IPS-NIHi7 (cell line): ENCODE results near the gene SMCHD1.
"Not testable (repeated sequence)": the region's sequence is repeated elsewhere in the genome, so short reads cannot be mapped to it uniquely, and the experiment has no call there.

Experiments used
- DNase-seq: peaks from one replicate; pipeline ENCODE4 v3.0.0; 2012; ENCODE audit warnings: mixed read lengths; ENCODE audit errors: extremely low spot score

SMCHD1 gene

DNA sequence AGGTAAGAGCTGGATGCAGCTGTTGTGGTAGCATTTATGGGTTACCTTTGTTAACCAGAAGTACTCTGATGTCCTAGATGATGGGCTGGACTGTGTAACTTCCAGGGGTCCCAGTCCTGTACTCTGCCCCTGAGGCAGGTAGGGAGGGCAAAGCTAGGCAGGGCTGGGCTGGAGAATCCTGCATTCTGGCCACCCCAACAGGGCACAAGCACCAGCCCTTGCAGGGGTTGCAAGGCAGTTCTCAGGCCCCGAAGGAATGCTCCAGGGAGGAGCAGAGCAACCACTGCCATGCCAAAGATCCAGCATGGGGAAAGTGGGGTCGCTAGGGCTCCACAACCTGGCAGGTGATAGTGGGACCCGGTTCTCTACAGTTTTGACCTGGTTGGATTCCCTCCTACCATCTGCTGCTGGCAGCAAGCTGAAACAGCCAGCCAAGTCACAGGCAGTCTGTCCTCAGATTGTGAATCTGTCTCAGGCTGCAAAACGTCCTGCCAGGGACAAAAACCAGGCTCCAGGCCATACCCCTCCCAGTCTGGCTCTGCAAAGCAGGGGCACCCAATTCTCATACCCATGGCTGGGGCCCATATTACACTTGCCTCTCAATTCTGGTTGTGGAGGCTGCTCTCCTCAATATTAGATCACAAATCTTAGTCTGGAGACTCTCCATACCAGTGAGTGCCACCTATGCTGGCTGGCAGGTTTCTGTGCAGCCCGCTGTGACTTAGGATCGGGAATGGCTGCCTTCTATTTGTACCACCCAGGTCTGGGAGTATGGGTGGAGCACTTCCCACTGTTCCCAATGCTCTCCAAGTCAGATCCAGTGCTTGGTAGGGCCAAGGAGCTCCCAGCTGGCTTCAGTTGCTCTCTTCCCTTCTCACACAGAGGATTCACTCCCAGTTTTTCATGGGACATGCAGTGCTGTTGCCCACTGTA, 61.1 kb downstream of the SMCHD1 start:
- DNase-seq: no peak

DNA sequence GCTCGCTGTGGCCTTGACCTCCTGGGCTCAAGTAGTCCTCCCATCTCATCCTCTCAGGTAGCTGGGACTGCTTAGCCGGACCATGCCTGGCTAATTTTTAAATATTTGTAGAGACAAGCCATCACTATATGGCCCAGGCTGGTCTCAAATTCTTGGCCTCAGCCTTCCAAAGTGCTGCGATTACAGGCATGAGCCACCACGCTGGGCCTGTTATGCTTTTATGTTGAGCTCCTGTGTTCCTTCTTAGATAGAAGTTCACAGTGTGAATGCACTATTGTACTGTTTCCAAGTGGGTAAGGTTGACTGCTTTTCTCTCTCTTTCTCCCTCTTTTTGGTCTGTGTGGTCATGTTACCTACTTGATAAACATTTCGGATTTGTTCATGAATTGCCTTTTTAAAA, 61.9 kb downstream of the SMCHD1 start:
- DNase-seq: no peak

DNA sequence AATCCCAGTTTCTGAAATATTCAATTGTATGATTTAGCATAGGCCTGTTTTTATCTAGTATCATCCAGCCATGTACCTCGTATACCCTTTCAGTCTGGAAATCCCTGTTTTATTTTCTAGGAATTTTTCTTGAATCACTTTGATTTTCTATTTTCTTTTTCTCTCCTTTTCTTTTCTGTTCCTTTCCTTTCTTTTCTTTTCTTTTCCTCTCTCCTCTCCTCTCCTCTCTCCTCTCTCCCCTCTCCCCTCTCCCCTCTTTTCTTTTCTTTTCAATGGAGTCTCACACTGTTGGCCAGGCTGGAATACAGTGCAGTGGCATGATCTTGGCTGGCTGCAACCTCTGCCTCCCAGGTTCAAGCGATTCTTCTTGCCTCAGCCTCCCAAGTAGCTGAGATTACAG, 63.5 kb downstream of the SMCHD1 start:
- no peak for DNase-seq

DNA sequence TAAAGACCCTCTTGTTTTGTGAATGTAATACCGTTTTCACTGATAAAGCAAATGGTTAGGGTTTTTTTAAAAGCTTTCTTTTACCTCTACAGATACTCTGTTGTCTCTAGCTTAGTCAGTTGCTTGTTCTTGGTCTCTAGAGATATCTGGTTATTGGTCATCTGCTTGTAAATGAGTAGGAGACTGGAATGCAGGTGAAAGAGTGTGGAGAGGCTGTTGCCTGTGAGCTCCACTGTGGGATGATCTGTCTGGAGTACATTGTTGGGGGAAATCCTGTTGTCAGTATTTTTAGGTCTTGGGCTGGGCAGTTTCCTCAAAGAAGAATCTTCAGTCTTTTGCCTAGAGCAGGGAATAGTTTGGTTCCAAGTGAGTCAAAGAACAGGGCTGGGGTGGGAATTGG, 67.7 kb downstream of the SMCHD1 start:
- DNase-seq: no peak

DNA sequence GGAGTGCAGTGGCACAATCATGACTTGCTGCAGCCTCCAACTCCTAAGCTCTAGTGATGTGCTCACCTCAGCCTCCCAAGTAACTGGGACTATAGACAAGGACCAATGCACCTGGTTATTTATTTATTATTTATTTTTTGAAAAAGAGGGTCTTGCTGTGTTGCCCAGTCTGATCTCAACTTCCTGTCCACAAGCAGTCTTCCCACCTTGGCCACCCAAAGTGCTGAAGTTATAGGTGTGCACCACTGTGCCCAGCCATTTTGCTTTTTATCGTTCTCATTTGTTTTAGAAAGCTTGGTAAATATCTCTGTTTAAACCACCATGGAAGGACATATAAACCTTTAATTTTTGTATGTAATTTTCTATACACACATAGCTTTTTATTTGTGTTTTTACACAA, 74.2 kb downstream of the SMCHD1 start:
- no peak for DNase-seq

DNA sequence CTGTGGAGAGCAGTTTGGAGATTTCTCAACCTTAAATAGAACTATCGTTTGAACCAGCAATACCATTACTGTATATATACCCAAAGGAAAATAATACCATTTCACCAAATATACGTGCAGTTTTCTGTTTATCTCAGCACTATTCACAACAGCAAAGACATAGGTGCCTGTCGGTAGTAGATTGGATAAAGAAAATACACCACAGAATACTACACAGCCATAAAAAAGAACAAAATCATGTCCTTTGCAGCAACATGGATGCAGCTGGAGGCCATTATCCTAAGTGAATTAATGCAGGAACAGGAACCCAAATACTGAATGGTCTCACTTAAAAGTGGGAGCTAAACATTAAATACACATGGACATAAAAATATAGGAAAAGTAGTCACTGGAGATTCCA, 81.3 kb downstream of the SMCHD1 start:
- no peak for DNase-seq

DNA sequence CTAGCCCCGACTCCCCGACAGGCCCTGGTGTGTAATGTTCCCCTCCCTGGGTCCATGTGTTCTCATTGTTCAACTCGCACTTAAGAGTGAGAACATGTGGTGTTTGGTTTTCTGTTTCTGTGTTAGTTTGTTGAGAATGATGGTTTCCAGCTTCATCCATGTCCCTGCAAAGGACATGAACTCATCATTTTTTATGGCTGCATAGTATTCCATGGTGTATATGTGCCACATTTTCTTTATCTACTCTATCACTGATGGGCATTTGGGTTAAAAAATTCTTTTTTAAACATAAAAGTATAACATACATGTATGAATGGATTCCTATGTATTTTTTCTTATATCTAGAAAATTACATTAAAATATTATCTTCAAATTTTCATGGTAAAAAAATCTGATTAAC, 84.6 kb downstream of the SMCHD1 start:
- not testable (repeated sequence) for DNase-seq

DNA sequence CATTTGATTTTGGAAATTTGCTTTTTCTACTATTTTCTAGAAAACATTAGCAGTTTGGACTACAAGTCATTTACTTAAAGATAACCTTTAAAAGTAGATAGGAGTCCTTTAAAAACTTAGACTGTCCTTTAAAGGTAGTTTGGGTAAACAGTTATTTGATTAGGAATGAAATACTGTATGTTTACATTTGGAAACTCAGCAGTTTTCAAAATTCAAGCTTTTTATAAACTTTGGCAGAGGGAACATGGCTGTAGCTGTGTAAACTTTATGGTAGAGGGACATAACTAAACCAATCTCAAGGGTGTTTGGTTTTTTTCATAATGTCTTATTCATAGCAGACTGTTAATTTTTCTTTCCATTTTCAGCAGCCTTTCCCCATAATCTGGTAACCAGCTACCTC, 90.7 kb downstream of the SMCHD1 start:
- no peak for DNase-seq

DNA sequence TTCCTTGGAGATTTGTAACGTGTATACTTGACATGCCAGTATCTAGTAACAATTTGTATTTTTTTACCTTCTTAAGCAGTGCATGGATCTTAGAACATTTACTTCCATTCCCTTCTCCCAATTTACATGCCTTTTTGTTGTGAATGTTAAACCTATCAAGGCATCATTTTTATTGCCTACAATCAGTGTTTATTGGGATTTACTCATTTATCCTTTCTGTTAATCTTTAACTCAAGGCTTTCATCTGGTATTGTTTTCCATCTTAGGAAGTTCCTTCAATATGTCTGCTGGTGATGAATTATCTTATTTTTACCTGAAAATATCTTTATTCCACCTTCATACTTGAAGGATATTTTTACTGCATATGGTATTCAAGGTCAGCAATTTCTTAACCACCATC, 102.8 kb downstream of the SMCHD1 start:
- no peak for DNase-seq

DNA sequence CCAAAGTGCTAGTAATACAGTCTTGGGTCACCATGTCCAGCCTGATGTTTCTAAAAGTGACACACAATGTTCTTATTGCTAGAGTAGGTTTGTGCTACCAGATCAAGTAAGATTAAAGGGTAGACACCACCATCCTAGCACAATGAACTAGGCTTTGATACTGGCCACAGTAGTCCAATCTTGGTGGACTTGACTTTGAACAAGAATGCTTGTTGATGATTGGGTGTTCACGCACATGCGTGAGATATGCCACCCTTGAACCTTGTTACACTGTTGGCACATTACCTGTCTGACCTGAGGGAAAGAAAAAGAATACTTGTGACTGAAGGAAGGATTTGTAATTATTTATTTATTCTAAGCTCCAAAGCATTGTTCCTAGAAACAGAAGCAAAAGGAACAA, 119.1 kb downstream of the SMCHD1 start:
- DNase-seq: no peak

DNA sequence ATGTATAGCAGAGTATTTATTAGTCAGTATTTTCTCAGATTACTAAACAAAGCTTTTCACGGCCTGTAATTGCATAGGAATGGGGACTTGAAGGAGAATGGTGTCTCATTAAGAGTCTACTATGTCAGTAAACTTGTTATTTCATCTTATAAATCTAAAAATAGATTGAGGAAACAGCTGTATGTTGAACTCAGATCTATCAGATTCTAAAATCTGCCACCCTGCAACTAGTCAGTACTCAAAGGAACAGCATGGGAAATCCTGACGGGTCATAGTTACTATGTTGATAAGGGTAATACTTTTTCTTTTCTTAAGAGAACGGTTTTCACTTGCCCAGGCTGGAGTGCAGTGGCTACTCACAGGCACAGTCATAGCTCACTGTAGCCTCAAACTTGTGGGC, 121.1 kb downstream of the SMCHD1 start:
- DNase-seq: no peak

DNA sequence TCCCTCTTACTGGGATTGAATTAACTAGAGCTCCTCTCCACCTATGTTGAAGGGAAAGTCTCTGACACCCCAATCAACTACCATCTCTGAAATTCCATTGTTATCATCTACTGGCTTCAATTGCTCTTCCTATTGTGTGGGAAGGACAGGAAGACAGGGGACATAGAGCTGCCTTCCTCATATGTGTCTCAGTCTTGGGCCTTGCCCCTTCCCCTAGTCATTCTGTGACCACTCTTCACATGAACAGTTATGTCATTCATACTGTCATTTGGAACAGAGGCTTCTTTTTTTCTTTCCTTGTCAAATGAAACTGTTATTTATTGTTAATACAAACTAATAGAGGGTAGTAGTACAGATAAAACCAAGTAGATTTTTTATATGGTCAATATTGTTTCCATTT, 121.7 kb downstream of the SMCHD1 start:
- DNase-seq: no peak

DNA sequence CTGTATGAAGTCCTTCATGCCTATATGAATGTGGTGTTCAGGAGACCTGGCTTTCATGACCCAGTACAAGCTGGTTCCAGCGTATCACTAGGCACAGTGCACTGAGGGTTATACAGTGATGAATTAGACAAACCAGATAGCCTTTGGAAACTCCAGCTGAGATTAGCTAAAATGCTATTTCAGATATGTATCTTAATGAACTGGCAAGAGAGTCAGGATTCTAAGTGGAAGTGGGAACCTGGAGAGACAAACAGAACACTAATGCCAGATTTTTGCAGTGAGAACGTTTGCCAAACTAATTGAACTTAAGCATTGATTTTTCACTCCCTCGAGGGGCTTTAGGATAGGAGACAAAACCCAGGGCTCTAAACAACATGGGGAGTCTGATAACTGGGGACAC, 125.2 kb downstream of the SMCHD1 start:
- no peak for DNase-seq

DNA sequence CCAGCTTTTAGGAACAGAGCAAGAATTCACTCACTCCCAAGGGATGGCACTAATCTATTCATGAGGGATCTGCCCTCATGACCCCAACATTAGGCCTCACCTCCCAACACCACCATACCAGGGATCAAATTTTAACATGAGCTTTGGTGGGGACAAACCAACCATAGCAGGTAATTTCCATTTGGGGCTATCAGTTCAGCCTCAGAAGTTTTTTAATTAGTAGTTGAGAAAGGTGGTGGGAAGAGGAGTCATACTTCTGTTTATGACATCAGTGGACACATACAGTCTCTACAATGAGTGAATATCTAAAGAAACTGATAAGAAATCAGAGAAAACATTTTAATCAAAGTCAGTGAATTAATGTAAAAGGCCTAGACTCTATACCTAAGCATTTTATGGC, 131.7 kb downstream of the SMCHD1 start:
- no peak for DNase-seq

DNA sequence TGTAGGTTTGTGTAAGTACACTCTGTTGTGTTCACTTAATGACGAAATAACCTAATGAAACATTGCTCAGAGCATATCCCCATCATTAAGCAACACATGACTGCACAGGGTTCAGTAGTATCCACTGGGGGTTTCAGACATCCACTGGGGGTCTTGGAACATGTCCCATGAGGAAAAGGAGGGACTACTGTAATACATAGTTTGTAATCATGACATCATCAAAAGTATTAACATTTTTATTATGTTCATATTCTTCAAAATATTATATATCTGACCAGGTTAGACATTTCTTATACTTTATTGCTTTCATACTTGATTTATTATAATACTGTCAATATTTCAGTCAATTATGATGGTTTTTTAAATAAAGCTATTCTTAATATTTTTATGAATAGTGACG, 136.9 kb downstream of the SMCHD1 start:
- no peak for DNase-seq

DNA sequence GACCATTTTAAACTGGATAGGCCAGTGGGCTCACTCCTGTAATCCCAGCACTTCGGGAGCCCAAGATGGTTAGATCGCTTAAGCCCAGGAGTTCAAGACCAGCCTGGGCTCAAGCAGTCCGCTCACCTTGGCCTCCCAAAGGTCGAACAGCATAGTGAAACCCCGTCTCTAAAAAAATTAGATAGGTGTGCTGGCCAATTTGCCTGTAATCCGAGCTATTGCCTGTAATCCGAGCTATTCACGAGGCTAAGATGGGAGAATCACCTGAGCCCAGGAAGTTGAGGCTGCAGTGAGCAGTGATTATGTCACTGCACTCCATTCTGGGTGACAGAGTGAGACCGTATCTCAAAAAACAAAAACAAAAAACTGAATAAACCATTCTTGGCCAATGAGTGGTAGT, 138.6 kb downstream of the SMCHD1 start:
- no peak for DNase-seq

DNA sequence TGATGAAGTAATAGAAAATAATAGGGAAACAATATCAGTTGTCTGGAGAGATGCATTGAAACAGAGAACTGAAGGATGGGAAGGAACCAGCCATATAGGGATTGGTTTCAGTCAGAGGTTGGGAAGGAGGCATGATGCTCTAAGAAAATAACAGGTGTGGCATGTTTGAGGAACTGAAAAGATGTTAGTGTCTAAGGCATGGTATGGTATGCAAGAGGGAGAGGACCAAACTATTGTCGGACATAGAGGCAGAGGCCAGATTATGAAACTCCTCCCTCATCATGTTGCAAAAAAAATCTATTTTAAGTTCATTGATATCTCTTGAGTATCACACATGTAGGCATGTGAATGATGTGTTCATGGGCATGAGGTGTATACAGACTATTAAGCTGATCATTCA, 142.4 kb downstream of the SMCHD1 start:
- DNase-seq: no peak

DNA sequence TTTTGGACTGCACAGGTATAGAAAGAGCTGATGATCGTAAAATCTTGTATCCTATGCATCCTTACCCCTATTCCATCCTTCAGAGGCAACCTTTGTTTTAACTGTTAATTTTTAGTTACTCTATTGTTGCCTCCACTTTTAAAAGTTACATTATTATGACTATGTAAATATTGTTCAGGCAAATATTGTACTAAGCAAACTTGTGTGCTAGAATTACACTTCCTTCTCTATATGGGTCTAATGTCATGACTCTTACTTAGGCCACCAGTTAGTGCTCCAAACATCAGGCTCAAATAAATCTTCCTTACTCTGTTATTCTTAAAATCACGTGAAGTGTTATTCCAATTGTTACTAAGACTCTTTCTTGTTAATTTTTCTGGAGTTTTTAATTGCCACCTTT, 143.8 kb downstream of the SMCHD1 start:
- no peak for DNase-seq

DNA sequence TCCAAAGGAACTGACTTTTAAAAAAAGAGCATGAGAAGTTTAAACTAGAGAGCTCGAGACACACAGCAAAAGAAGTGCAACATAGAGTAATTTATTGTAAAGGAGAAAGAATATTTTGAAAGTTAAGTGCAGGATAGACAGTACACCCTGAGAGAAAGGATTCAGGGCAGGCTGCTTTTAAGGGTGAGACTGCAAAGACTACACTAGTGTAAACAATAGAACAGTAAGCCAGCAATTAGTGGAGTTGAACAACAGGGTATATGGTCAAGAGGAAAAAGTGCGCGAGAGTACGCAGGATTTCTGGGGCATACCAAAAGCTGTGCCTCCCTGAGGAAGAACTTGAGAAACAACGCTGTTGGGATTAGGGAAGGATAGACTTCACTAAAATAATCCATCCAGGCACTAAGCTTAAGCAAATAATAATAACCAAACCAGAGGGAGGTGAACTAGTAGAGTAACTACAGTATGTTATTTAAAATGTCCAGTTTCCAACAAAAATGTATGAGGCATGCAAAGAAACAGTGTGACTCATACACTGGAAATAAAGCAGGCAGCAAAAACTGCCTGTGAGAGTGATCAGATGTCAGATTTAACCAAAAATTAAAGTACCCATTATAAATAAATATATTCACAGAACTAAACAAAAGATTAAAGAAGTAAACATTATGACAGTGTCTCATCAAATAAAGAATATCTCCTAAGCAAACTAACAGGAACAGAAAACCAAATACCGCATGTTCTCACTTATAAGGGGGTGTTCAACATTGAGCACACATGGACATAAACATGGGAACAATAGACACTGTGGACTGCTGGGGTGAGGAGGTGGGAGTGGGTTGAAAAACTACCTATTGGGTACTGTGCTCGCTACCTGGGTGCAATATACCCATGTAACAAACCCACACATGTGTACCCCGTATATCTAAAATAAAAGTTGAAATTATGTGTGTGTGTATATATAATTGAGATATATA, 150.7 kb downstream of the SMCHD1 start:
- no peak for DNase-seq

DNA sequence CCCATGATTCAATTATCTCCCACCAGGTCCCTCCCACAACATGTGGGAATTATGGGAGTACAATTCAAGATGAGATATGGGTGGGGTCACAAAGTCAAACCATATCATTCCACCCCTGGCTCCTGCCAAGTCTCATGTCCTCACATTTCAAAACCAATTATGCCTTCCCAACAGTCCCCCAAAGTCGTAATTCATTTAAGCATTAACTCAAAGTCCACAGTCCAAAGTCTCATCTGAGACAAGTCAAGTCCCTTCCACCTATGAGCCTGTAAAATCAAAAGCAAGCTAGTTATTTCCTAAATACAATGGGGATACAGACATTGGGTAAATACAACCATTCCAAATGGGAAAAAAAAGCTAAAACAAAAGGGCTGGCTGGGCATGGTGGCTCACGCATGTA, 153.1 kb downstream of the SMCHD1 start:
- DNase-seq: not testable (repeated sequence)

DNA sequence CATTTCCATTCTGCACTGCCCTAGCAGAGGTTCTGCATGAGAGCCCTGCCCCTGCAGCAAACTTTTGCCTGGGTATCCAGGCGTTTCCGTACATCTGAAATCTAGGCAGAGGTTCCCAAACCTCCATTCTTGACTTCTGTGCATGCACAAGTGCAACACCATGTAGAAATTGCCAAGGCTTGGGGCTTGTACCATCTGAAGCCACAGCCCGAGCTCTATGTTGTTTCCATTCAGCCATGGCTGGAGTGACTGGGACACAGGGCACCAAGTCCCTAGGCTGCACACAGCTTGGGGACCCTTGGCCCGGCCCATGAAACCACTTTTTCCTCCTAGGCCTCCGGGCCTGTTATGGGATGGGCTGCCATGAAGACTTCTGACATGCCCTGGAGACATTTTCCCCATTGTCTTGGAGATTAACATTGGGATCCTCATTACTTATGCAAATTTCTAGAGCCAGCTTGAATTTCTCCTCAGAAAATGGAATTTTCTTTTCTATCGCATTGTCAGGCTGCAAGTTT, 154.2 kb downstream of the SMCHD1 start:
- DNase-seq: not testable (repeated sequence)

DNA sequence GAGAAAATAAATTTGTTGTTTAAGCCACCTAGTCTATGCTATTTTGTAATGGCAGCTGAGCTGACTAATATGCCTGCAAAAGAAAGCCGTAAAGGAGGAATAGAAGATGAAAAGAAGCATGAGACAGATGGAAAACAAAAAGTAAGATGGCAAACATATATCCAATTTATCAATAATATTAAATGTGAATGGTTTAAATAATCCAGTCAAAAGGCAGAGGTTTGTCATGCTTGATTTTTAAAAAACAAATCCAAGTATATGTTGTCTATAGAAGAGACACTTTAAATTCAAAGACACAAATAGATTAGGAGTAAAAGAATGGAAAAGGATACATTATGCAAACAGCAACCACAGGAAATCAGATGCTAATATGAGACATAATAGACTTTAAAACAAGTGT, 155.9 kb downstream of the SMCHD1 start:
- no peak for DNase-seq
